Right lobe of liver (tissue), 4 donors: ENCODE data around the gene OR13H1.

Experiments used
- CTCF ChIP-seq, 4 donors: fragments of 200-600 bp in 3 of 4; fragments of 450-650 bp in 1 of 4; IDR thresholded peaks; one replicate each; pipeline versions ENCODE4 v1.5.1 to v1.8.0; 2016 to 2022; ENCODE audit warnings: antibody characterized with exemption in 4 of 4, mild to moderate bottlenecking in 2 of 4
- POLR2A ChIP-seq: fragments of 450-650 bp; IDR thresholded peaks from one replicate; pipeline ENCODE4 v1.6.1; 2017; ENCODE audit warnings: antibody characterized with exemption, mild to moderate bottlenecking
- donor health status: DM: no; HTN: no; CAD: no.
- donor health status: DM: no; HTN: no; CAD: no.
- donor health status: DM: no; HTN: yes; CAD: no.

GRCh38 chrX:131571348-131571747 lies 27.5 kb downstream of the OR13H1 start:
- TF ChIP-seq CTCF (IDR thresholded peaks at IDR 0.05) (no peak), POLR2A (no peak)
